HG02678 (cell line): ENCODE data around the gene COL19A1.

Source experiments
- ATAC-seq: cut with Tn5 transposase; IDR thresholded peaks from one replicate; pipeline ENCODE4 v1.9.1; 2021; ENCODE audit warnings: mild to moderate bottlenecking, moderate library complexity; ENCODE audit not compliant: unreplicated experiment

Gene COL19A1

DNA sequence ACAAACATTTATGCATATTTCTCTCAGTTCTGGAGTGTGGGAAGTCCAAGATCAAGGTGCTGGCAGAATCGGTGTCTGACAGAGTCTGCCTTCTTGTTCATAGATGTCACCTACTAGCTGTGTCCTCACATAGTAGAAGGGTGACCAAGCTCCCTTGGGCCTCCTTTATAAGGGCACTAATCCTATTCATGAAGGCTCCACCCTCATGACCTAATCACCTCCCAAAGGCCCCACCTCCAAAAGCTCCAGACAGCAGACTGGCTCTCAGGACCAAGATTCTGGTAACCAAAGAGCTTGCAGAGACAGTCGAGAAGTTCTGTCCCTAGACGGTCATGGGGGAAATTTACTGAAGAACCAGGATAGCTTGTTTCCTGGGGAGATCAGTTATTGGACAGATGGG lies 297.4 kb downstream of the COL19A1 start:
- ATAC-seq = no peak

- ATAC-seq = no peak
Measured at GRCh38 chr6:70164556-70164955, 298.2 kb downstream of the COL19A1 start.

DNA sequence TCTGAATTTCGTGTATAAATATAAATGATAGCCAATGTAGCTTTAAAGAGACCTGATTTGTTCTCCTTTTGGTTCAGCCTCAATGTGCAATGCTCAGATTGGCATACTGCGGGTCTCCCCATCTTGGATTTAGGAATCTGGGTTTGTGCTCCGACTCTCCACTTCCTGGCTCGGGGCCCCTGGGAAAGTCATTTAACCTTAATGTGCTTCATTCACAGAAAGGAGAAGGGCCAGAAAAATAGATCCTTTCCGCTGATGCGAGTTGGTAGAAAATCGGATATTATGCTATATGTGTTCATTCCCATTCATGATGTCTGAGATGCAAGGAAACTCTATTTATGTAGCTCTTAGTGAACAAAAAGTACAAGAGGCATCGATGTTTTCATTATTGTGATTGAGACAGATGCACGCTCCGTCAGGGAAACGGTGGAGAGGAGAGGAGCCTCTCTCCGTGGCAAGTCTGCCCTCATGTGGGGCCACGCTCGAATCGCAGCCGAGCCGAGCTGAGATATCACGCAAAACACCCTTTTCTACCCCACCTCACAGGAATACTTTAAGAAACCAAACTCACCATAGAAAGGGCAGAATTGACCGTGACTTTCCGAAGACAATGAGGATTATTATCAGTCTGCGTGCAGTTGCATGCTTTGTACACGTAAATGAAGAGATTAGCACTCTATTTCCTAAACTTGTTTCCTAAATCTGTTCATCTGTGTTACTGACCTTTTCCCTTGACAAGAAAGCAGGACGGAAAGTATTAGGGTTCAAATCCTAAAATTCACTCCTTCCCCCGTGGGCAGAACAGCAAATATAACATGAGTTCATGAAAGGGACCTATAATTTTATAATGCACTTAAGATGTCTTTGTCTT lies 300.0 kb downstream of the COL19A1 start:
- peak; percentile 90 for ATAC-seq

GRCh38 chr6:70168681-70169377 lies 302.5 kb downstream of the COL19A1 start:
- no peak for ATAC-seq

DNA sequence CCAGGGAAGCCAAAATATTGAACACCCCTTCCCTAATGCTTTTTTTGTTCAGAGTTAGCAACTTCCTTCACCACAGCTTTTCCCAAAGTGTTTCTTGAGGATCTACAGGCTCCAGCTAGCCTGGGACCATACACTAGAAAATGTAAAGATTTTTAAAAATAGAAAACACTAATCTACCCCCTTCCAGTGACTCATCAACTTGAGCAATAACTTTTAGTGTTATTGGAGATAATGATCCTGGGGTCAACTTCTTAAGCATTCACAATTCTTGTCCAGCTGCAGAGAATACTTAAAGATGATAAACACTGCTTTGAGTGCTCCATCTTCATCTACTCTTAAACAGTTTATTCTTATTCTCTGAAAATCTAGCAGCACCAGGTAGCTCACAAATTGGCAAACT lies 304.9 kb downstream of the COL19A1 start:
- no peak for ATAC-seq

DNA sequence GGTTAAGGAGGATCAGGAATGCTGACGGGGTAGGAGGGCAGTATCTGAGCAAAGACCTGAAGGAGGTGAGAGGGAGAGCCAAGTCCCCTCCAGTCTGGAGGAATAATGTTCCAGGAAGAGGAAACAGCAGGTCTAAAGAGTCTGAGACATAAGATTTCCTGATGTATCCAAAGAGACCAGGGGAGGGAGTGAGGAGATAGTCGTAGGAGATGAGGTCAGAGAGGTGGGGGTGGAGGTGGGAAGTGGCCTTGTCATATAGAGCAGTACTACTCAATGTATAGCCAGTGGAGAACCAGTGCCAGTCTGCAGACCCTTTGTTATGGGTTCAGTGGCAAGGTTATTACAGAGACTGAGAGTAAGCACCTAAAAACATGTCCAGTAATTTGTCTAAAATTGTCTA lies 305.9 kb downstream of the COL19A1 start:
- no peak for ATAC-seq

DNA sequence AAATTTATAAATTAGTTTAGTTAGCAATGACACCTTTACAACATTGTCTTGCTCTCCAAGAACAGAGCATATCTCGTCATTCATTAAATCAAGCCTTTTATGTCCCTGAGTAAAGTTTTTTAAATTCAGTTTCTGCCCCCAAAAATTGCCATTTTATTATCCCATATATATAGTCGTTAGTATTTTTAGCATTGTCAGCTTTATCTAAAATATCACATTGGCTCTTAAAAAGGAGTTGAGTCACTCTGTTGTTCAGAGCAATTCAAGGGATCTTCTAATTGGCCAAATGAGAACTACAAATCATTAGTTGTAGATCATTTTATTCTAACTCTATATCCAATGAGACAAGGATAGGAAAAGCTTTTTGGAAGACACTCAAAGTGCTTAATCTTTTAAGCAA lies 309.4 kb downstream of the COL19A1 start:
- no peak for ATAC-seq

DNA sequence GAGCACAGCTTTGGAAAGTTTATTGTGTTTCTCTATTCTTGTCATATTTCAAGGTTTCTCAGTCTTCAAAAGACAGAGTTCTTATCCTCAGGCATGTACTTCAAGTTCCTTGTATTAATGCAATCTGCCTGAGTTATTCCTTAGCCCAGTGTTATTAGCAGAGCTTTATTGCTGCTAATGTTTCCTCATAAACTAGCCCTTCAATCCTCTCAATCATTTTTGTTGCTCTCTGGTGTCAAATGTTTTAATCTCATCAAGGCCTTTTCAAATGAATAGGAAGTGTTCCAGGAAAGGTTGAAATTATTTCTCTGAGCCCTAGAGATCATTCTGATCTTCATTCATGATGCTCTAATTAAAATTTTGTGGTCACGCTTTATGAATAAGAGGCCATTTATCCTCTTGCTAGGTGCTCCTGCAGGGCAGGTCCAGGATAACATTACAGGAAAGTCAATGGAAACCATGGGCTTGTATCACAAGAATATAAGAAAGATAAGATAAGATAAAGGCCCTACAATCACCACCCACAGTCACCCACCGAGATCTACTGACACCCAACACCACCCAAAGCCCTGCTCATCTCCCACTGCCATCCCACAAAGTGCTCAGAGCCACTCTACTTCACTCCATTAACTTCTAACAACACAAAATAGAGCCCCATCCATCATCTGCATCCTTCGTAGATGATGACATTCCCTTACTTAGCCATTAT lies 310.6 kb downstream of the COL19A1 start:
- ATAC-seq = no peak

- no peak for ATAC-seq
Measured at GRCh38 chr6:70180183-70180900, 314.0 kb downstream of the COL19A1 start.

DNA sequence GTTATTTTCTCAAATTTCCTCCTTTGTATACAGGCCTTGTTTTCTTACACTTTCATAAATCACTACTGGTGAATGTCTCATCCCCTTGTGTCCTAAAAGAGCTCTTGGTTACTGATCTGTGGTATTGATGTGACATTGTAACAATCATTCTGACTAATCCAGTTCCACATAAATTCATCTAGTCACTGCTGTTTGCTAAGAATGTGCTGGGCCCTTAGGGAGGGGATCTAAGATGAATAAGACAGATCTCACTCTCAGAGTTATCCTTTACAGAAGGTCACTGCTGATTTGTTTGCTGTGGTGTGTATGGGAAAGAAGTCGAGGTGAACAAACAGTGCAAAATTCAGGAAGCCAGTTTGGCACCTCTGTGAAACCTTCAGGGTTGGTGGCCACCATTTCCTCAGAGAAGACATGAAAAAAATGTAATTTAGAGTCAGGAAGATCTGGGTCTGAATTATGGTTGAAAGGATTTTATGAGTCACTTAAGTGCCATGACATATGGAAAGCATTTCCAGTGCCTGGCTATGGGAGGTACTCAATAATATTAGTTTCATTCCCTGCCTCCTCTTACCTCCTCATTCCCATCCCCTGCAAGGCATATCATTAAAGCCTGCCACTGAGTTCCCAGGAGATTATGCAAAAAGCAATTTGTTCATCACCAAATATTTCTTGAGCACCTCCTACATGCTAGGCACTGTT lies 314.7 kb downstream of the COL19A1 start:
- no peak for ATAC-seq

GRCh38 chr6:70183538-70183937 lies 317.2 kb downstream of the COL19A1 start:
- ATAC-seq = no peak

DNA sequence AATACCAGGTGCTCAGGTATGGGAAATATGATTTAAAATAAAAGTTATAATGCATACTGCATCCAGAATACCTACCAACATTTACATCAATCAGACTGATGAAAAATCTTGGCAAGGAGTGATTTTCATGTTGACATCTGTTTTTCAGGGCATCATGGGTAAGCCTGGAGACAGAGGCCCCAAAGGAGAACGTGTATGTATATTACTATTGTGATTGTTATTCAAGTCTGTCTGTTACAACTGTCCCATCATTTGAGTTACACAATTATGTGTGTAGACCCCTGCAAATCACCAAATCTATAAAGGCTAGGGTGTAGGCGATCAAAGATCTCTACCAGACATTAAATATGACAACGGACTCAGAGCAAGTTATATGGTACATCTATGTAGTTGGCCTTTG lies 318.4 kb downstream of the COL19A1 start:
- ATAC-seq = no peak

DNA sequence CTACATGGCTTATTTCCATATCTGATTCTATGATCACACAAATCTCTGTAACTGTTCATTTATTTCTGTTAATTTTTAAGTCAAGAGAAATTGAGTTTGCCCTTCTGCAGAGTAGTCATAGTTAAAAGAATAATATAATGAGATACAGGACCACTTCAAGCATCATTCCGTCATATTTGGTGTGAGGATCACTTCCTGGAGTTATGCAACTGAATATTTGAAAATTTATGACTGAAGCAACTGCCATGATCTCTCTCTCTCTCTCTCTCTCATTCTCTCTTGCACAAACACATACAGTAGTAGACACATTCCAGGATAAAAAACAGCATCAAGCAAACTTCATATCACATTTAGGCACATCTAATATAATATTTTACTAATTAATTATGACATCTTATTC lies 320.1 kb downstream of the COL19A1 start:
- ATAC-seq = no peak

DNA sequence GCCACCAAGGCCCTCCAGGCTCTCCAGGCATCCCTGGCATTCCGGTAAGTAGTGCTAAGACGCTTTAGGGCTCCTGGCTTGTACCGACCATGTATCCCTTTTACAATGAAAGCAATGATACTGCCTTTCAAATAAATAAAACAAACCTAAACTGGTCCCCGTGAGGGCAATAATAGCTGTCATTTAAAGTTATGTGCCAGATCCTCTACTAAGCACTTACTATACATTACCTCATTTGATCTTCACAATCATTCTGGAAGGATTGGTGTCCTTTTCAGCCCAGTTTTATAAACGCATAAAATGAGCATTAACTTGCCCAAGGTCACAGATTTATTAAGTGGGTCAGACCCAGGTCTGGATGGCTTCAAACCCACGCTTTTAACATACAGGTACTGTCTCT lies 321.8 kb downstream of the COL19A1 start:
- no peak for ATAC-seq

DNA sequence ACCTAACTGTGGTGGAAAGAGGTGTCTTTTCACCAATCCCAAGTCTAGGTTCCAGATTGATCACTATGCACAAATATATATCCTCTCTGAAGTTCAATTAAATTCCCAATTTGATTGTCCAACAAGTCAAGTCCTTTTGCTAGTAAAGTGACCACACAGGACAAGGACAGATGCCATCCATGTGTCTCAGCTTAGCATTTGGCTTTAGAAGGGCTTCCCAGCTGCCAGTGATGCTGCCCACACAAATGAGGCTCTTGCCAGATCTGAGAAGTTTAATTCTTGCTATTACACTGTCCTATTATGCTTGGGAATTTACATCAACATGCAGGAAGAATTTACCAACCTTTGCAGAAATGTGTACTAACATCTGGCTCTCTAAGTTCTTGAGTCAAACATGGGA lies 328.1 kb downstream of the COL19A1 start:
- no peak for ATAC-seq

GRCh38 chr6:70196531-70196930 lies 330.2 kb downstream of the COL19A1 start:
- ATAC-seq = no peak

DNA sequence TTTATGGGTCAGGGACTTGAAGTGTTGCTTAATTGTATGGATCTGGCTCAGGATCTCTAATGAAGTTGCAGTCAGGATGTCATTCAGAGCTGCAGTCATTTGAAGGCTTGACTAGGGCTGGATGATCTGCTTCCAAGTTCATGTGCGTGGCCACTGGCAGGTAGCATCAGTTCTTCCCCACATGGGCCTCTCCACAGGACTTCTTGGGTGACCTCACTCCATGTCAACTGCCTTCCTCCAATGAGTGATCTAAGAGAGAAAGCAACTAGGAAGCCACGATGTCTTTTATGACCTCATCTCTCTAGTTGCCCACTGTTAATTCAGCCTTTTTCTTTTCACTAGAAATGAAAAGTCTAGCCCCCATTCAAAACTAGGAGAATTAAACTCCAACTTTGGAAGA lies 332.4 kb downstream of the COL19A1 start:
- no peak for ATAC-seq

DNA sequence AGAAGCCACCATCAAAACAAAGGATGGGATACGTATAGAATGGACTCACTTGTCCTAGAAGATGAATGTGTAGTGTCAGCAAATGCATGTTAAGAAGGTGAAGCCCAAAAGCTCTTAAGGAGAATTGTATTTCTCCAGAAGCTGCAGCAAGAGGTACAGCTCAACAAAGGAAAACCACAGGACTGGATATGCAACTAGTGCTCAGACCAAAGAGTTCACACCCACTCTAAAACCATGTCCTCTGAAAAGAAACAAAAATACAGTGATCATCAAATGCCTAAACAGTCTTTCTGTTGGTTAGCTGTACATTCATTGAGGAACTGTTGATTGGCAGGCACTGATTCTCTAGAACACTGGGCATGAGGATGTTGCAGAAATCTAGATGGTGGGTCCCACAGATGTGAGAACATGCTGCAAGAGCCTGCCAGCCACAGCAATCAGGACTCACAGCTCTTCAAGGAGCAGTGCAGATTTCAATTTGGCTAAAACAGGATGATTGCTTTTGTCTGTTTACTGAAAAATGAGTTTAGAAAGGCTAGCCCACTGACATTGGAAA lies 342.0 kb downstream of the COL19A1 start:
- ATAC-seq = no peak

- peak; percentile 47 for ATAC-seq
Measured at GRCh38 chr6:70210462-70210861, 344.1 kb downstream of the COL19A1 start.

DNA sequence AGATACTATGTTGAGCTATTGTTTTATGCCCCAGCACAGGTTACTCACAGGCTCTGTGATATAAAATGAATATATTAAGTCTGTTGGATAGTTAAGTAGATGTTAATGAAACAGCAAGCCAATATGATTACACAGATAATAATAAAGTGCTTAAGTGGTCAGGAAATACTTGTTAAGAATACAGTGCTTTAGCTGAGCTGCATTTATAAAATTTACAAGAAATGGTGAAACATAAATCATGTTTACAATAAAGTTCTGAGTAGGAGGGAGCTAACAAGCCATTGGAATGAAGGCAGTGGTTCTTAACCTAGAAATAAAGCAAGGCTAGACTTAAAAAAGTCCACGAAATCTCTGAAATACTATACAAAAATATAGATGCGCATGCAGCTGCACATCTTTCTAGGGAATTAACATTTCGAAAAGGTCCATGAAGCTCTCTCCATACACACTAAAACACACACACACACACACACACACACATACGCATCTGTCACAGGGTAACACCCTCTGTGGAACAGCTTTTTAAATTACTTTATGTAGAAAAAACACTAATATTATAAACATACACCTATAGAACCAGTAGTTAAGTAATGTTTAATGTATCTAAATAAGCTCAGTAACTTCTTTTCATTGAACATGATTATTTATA lies 349.2 kb downstream of the COL19A1 start:
- no peak for ATAC-seq
